ENCODE data around the gene GJC1. TPM values are rescaled to one million over a fixed set of nuclear protein-coding genes. Genes with fewer than 3 reads are reported as not detected.

GJC1 gene
- total and polyA plus RNA-seq, 2 of the 8 experiments (the other 6 are each of a cell fraction or from before 2014, with no cell fraction given), result 29.1 to 154 TPM

DNA sequence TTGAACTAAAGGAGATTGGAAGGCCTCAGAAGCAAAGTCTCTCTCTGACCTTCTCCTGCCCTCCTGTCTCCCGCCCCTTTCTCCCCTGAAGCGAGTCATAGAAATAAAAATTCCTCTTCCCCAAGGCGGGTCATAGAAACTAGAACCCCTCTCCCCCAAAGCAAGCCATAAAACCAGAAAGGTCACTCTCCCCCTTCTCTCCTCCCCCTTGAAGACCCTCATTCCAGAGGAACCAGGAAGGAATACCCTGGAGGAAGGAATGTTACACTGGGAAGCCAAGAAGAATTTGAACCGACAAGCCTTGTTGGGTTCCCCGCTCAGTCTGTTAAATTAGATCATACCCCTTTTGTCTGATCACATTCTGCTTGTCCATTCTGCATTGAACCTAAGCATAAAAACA lies 2.7 kb upstream of the GJC1 start:
- Histone ChIP-seq H4K8ac (ENCODE audit: extremely low read depth, insufficient read depth, low read length) (no peak overlapping the region), H3K79me2 (ENCODE audit: control insufficient read depth in 1 of 2, insufficient read depth in 2 of 2, low read length in 2 of 2) (peaks cover 5 to 18% of the 10 kb centered on the region in 2 experiments), H3K56ac (replicated peaks; ENCODE audit: insufficient read length, low read depth, low read length) (no peak overlapping the region), H2BK20ac (ENCODE audit: low read length) (no peak overlapping the region), H3K27ac (ENCODE audit: low read depth, low read length) (no peak overlapping the region), H3K4ac (replicated peaks; ENCODE audit: insufficient read length, low read depth, low read length) (no peak overlapping the region), H3K4me1 (replicated peaks in 1 of 4; ENCODE audit: control insufficient read depth in 3 of 4, insufficient read depth in 4 of 4, low read length in 3 of 4) (peaks cover 0 to 7% (median 5%) of the 10 kb centered on the region in 4 experiments; a peak in 4 of 7 replicates), H3K14ac (ENCODE audit: insufficient read length) (no peak overlapping the region), H3K23me2 (ENCODE audit: low read depth, low read length) (peaks cover 4% of the 10 kb centered on the region; the same call in 1 of the 2 replicates), H3K36me3 (ENCODE audit: control insufficient read depth in 2 of 4, insufficient read depth in 4 of 4, low read length in 3 of 4) (no peaks in the 10 kb centered on the region), H3K18ac (ENCODE audit: extremely low read depth, low read length) (no peak overlapping the region), H3K27me3 (replicated peaks in 1 of 4; ENCODE audit: control insufficient read depth in 3 of 4, extremely low read depth in 1 of 4, insufficient read depth in 3 of 4, low read length in 3 of 4) (no peaks in the 10 kb centered on the region), H2BK120ac (replicated peaks; ENCODE audit: low read depth, low read length) (peak overlapping the region; percentile 64), H2BK15ac (ENCODE audit: low read length) (no peak overlapping the region), H2AFZ (ENCODE audit: low read length) (no peak overlapping the region), H2AK5ac (ENCODE audit: low read depth, low read length) (no peak overlapping the region), H3K4me2 (ENCODE audit: insufficient read depth in 1 of 2, low read depth in 2 of 2, low read length in 2 of 2) (no peak overlapping the region), H3K9ac (replicated peaks in 1 of 4; ENCODE audit: extremely low read depth in 1 of 4, low read depth in 3 of 4, low read length in 3 of 4) (no peak overlapping the region; a peak in 1 of 7 replicates), H3K23ac (ENCODE audit: insufficient read length) (no peak overlapping the region), H3K4me3 (ENCODE audit: extremely low read depth in 1 of 4, insufficient read depth in 2 of 4, low read depth in 3 of 4, low read length in 4 of 4) (no peak overlapping the region), H4K20me1 (replicated peaks in 1 of 2; ENCODE audit: control insufficient read depth in 1 of 2, insufficient read depth in 2 of 2, low read length in 2 of 2) (peaks cover 0 to 4% of the 10 kb centered on the region in 2 experiments), H2BK12ac (ENCODE audit: low read depth, low read length) (0 out of 2 replicates have a peak overlapping the region, but pooled peaks have one; percentile 75), H3K9me3 (ENCODE audit: insufficient read depth in 2 of 2, low read depth in 1 of 2, low read length in 1 of 2) (no peaks in the 10 kb centered on the region), H4K5ac (ENCODE audit: insufficient read length, low read depth, low read length) (no peak overlapping the region), H4K91ac (replicated peaks; ENCODE audit: insufficient read length, low read length) (no peak overlapping the region), H2BK5ac (ENCODE audit: low read depth, low read length) (peak overlapping the region; percentile 62; the same call in 1 of the 2 replicates), H3K79me1 (ENCODE audit: low read depth, low read length) (no peaks in the 10 kb centered on the region)
- TF ChIP-seq SIRT6 (IDR thresholded peaks at IDR 0.05; ENCODE audit: low read length), result no peak
- TF ChIP-seq TEAD4 (IDR thresholded peaks at IDR 0.05; ENCODE audit: low read depth, low read length), result peak; percentile 90
- TF ChIP-seq, protein P1, sequence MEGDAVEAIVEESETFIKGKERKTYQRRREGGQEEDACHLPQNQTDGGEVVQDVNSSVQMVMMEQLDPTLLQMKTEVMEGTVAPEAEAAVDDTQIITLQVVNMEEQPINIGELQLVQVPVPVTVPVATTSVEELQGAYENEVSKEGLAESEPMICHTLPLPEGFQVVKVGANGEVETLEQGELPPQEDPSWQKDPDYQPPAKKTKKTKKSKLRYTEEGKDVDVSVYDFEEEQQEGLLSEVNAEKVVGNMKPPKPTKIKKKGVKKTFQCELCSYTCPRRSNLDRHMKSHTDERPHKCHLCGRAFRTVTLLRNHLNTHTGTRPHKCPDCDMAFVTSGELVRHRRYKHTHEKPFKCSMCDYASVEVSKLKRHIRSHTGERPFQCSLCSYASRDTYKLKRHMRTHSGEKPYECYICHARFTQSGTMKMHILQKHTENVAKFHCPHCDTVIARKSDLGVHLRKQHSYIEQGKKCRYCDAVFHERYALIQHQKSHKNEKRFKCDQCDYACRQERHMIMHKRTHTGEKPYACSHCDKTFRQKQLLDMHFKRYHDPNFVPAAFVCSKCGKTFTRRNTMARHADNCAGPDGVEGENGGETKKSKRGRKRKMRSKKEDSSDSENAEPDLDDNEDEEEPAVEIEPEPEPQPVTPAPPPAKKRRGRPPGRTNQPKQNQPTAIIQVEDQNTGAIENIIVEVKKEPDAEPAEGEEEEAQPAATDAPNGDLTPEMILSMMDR (IDR thresholded peaks at IDR 0.05; ENCODE audit: control extremely low read depth in 1 of 3, insufficient read depth in 1 of 3, low read depth in 1 of 3, low read length in 3 of 3), result peak in 1 of 3 experiments; percentile 32; a peak in 1 of 4 replicates
- no peak for TF ChIP-seq GTF2F1 (IDR thresholded peaks at IDR 0.05; ENCODE audit: borderline replicate concordance, low read depth, low read length)
- no peak for TF ChIP-seq CBX8 (IDR thresholded peaks at IDR 0.05; ENCODE audit: borderline replicate concordance, low read depth, low read length)
- FAIRE-seq, result no peak
- 63% methylated on average over 4 of the region's 5 CpGs; no CpG with 5 or more reads in 1 of the 2 experiments for WGBS, 2 experiments (ENCODE audit: extremely low coverage in 1 of 2, insufficient coverage in 1 of 2, insufficient read length in 1 of 2, insufficient replicate concordance in 2 of 2, low coverage in 1 of 2, low lambda C conversion rate in 2 of 2, missing lambda C conversion rate in 1 of 2)
- no peak for DNase-seq (ENCODE audit: low read depth in 1 of 2, low spot score in 2 of 2)
- CTCF ChIA-PET (ENCODE audit: partially characterized antibody), result interaction anchor here (1.0 to 5.2 kb wide), 12 partner anchors 8 to 70 kb away, joined by 3 to 44 read pairs (median 7); no protein-coding TSS in a partner anchor
- POLR2A ChIA-PET (ENCODE audit: partially characterized antibody), result interaction anchor here (1.0 to 5.5 kb wide), 5 partner anchors 9 to 57 kb away, joined by 3 to 58 read pairs (median 7); partner anchors contain the start of gene HIGD1B

Measured in H1 (cell line).